PC-9 (cell line): Measurements from ENCODE around the gene CELF2. TPM values are rescaled to one million over a fixed set of nuclear protein-coding genes. Genes with fewer than 3 reads are reported as not detected.

Source experiments
- BruUV-seq: library from RNA; stranded (reverse); fragments of 400-500 nt; replicated peaks from 2 replicates; lab custom pipeline; 2021; lab: Mats Ljungman, UMichigan
- CTCF ChIA-PET: fragments of 300-600 bp; sonication (Branson Sonifier 250); formaldehyde crosslinking; loops from one replicate; lab custom pipeline; 2022; ENCODE audit warnings: antibody characterized with exemption; lab: Charles Lee
- POLR2A ChIA-PET: fragments of 300-600 bp; sonication (Branson Sonifier 250); formaldehyde crosslinking; loops from one replicate; lab custom pipeline; 2022; ENCODE audit warnings: antibody characterized with exemption; ENCODE audit not compliant: unreplicated experiment; lab: Charles Lee
- DNase-seq, 2 experiments: peaks; one replicate each; pipeline versions ENCODE4 v3.0.0 to v3.0.0-alpha.2; 2015 to 2022; ENCODE audit warnings: mixed read lengths in 1 of 2
- H2AFZ ChIP-seq: fragments of 200-600 bp; sonication (generic); 2 replicates; pipeline ENCODE4 v1.8.1; 2017; ENCODE audit warnings: antibody characterized with exemption
- H3F3A ChIP-seq: fragments of 200-600 bp; sonication (generic); 2 replicates; pipeline ENCODE4 v1.8.1; 2017; ENCODE audit warnings: antibody characterized with exemption, mild to moderate bottlenecking, low read depth; ENCODE audit not compliant: insufficient read depth
- H3K27ac ChIP-seq: fragments of 200-600 bp; sonication (generic); 2 replicates; pipeline ENCODE4 v1.6.1; 2016; ENCODE audit warnings: mixed run types
- H3K27me3 ChIP-seq: fragments of 200-600 bp; sonication (generic); 2 replicates; pipeline ENCODE4 v1.6.1; 2016; ENCODE audit warnings: low read depth, mixed run types; ENCODE audit not compliant: insufficient read depth
- H3K36me3 ChIP-seq: fragments of 200-600 bp; sonication (generic); 2 replicates; pipeline ENCODE4 v1.6.1; 2016; ENCODE audit warnings: low read depth, mixed run types
- H3K4me1 ChIP-seq: fragments of 200-600 bp; sonication (generic); replicated peaks from 2 replicates; pipeline ENCODE4 v1.6.1; 2016; ENCODE audit warnings: mixed run types; ENCODE audit not compliant: insufficient read depth
- H3K4me2 ChIP-seq: fragments of 200-600 bp; sonication (generic); 2 replicates; pipeline ENCODE4 v1.6.1; 2017; ENCODE audit warnings: mixed run types
- H3K4me3 ChIP-seq: fragments of 200-600 bp; sonication (generic); 2 replicates; pipeline ENCODE4 v1.6.1; 2016; ENCODE audit warnings: mixed run types
- H3K79me2 ChIP-seq: fragments of 200-600 bp; sonication (generic); 2 replicates; pipeline ENCODE4 v1.6.1; 2017; ENCODE audit warnings: low read depth, mixed run types
- H3K9me2 ChIP-seq: fragments of 200-600 bp; sonication (generic); 2 replicates; pipeline ENCODE4 v1.8.1; 2017; ENCODE audit warnings: mild to moderate bottlenecking; ENCODE audit not compliant: insufficient read depth
- H3K9me3 ChIP-seq: fragments of 200-600 bp; sonication (generic); 2 replicates; pipeline ENCODE4 v1.8.1; 2016; ENCODE audit warnings: low read depth; ENCODE audit not compliant: insufficient read depth
- H4K20me1 ChIP-seq: fragments of 200-600 bp; sonication (generic); 2 replicates; pipeline ENCODE4 v1.8.1; 2017; ENCODE audit not compliant: insufficient read depth
- CTCF ChIP-seq: fragments of 200-600 bp; sonication (generic); conservative IDR thresholded peaks from 2 replicates; pipeline ENCODE4 v1.6.1; 2017; ENCODE audit warnings: mixed run types, antibody characterized with exemption, mild to moderate bottlenecking, moderate library complexity
- EZH2 ChIP-seq: fragments of 200-600 bp; sonication (generic); IDR thresholded peaks from 2 replicates; pipeline ENCODE4 v1.8.0; 2017; ENCODE audit warnings: antibody characterized with exemption, low read depth
- intact Hi-C: fragments of 100-400 bp; cut with micrococcal nuclease; formaldehyde crosslinking; loops from one replicate; pipeline ENCODE4 v1.10.0; 2022; ENCODE audit not compliant: unreplicated experiment
- total RNA-seq: library from RNA; stranded (reverse); gene quantifications from 2 replicates; pipeline ENCODE4 v1.2.3, GENCODE V29; 2021

Gene CELF2
- total RNA-seq, 1 experiment from 2014 or later, result not detected

GRCh38 chr10:11019724-11020547 is 2.3 kb downstream of the CELF2 start:
- Histone ChIP-seq H2AFZ (no peak overlapping the region), H3K9me2 (no peaks in the 10 kb centered on the region), H3F3A (no peaks in the 10 kb centered on the region), H3K4me2 (no peak overlapping the region), H3K36me3 (no peaks in the 10 kb centered on the region), H3K27me3 (no peaks in the 10 kb centered on the region), H3K4me3 (no peak overlapping the region), H3K79me2 (no peaks in the 10 kb centered on the region), H3K9me3 (no peaks in the 10 kb centered on the region), H4K20me1 (no peaks in the 10 kb centered on the region), H3K27ac (no peak overlapping the region), H3K4me1 (no peaks in the 10 kb centered on the region)
- DNase-seq, result no peak
- CTCF ChIA-PET, result interaction anchor here (0.6 kb wide), 1 partner anchor 32 kb away, joined by 3 read pairs; no protein-coding TSS in a partner anchor
- POLR2A ChIA-PET, result no interaction called here
- intact Hi-C loops, result no loop called here
- no TSS peak for BruUV-seq
- TF ChIP-seq CTCF (no peak), EZH2 (no peak)

- Histone ChIP-seq H3F3A (no peaks in the 10 kb centered on the region), H3K4me3 (no peak overlapping the region), H3K4me1 (no peaks in the 10 kb centered on the region), H3K9me3 (no peaks in the 10 kb centered on the region), H3K27me3 (no peaks in the 10 kb centered on the region), H3K9me2 (no peaks in the 10 kb centered on the region), H3K27ac (no peak overlapping the region), H2AFZ (no peak overlapping the region), H3K79me2 (no peaks in the 10 kb centered on the region), H4K20me1 (no peaks in the 10 kb centered on the region), H3K36me3 (no peaks in the 10 kb centered on the region), H3K4me2 (no peak overlapping the region)
- ChIA-PET POLR2A (no interaction called here), CTCF (no interaction called here)
- TF ChIP-seq CTCF, result no peak
- intact Hi-C loops, result no loop called here
- no peak for DNase-seq
- no TSS peak for BruUV-seq
Measured at GRCh38 chr10:11020548-11020942, 2.9 kb downstream of the CELF2 start.

GRCh38 chr10:11022213-11022612 is 4.5 kb downstream of the CELF2 start:
- intact Hi-C loops, result no loop called here
- no peaks in the 10 kb centered on the region for H3K9me2 ChIP-seq
- POLR2A ChIA-PET, result no interaction called here

More at GRCh38 chr10:11022213-11022612, 4.5 kb downstream of the CELF2 start:
- CTCF ChIA-PET, result no interaction called here
- Histone ChIP-seq H3K27me3 (no peaks in the 10 kb centered on the region), H3F3A (no peaks in the 10 kb centered on the region), H3K4me3 (no peak overlapping the region), H3K9me3 (no peaks in the 10 kb centered on the region), H3K79me2 (no peaks in the 10 kb centered on the region), H3K4me1 (no peaks in the 10 kb centered on the region), H2AFZ (no peak overlapping the region), H3K27ac (no peak overlapping the region), H3K4me2 (no peak overlapping the region), H4K20me1 (no peaks in the 10 kb centered on the region), H3K36me3 (no peaks in the 10 kb centered on the region)
- BruUV-seq, result no TSS peak
- DNase-seq, result no peak
- TF ChIP-seq EZH2 (no peak), CTCF (no peak)
